T-helper 17 cell (primary cell): ENCODE measurements around the gene ZFPM1. TPM values are rescaled to one million over a fixed set of nuclear protein-coding genes. Genes with fewer than 3 reads are reported as not detected.
A peak's percentile ranks its signal among the peaks of the same experiment; 100 is the strongest.
"Not testable (repeated sequence)": the region's sequence is repeated elsewhere in the genome, so short reads cannot be mapped to it uniquely, and the experiment has no call there.

Source experiments
- ATAC-seq: fragments of 150-1000 bp; cut with Tn5 transposase; 2 replicates; pipeline ENCODE4 v1.10.0; 2021; ENCODE audit warnings: mild to moderate bottlenecking, moderate library complexity
- DNase-seq, 3 donors: peaks; one replicate each; pipeline versions ENCODE4 v3.0.0 to v3.0.0-alpha.2; 2020 to 2021
- H3K9me3 ChIP-seq: one replicate; pipeline ENCODE4 v1.7.0; 2013; ENCODE audit warnings: low read length, mild to moderate bottlenecking; ENCODE audit not compliant: control insufficient read depth, poor library complexity, severe bottlenecking
- H3K27ac Mint-ChIP-seq: one replicate; pipeline ENCODE4 v1.8.0; 2022; ENCODE audit warnings: mild to moderate bottlenecking, moderate library complexity, mixed read lengths
- H3K27me3 Mint-ChIP-seq: one replicate; pipeline ENCODE4 v1.8.0; 2022; ENCODE audit warnings: mixed read lengths
- H3K36me3 Mint-ChIP-seq: one replicate; pipeline ENCODE4 v1.8.0; 2022; ENCODE audit warnings: low read depth, mixed read lengths
- H3K4me1 Mint-ChIP-seq: one replicate; pipeline ENCODE4 v1.8.0; 2022; ENCODE audit warnings: mild to moderate bottlenecking, mixed read lengths
- H3K4me3 Mint-ChIP-seq: one replicate; pipeline ENCODE4 v1.8.0; 2022; ENCODE audit warnings: mild to moderate bottlenecking, moderate library complexity, mixed read lengths
- total RNA-seq, 4 donors: library from RNA in 2 of 4; stranded (reverse) in 2 of 4; gene quantifications; one replicate each; pipeline ENCODE4 v1.2.3 and lab custom pipeline; 2022 to 2026

The ZFPM1 gene
- total RNA-seq, 2 donors from 2014 or later: 24.6 to 29.4 TPM

DNA sequence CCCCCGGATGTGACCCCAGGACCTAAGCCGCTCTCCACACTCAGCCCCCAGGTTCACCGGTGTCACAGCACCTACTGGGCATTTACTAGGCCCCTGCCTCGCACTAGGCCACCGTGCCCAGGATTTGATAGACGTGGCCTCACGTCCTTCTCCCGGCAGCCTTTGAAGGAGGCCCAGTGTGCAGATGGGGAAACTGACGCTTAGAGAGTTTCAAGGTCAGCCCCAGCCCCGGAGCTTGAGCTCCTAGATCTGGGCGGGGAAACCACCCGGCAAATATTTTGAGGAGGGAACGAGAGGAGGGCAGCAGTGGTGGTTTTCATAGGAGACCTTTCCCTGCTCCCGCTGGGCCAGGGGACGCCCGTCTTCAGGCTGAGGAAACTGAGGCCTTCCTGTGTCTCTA is 10.3 kb downstream of the ZFPM1 start:
- peak overlapping the region; percentile 45 for H3K27ac Mint-ChIP-seq
- H3K4me3 Mint-ChIP-seq: no peak overlapping the region
- no peak for DNase-seq

GRCh38 chr16:88464447-88465318 is 11.6 kb downstream of the ZFPM1 start:
- no peak for DNase-seq
- Mint-ChIP-seq H3K27me3 (no peaks in the 10 kb centered on the region), H3K36me3 (no peaks in the 10 kb centered on the region), H3K27ac (peak overlapping the region; percentile 45), H3K4me1 (peaks cover 36% of the 10 kb centered on the region), H3K4me3 (peak overlapping the region; percentile 36)
- ATAC-seq: no peak
- no peaks in the 10 kb centered on the region for H3K9me3 ChIP-seq

More for the DNA sequence above, 10.3 kb downstream of the ZFPM1 start:
- ATAC-seq: no peak
- no peaks in the 10 kb centered on the region for H3K36me3 Mint-ChIP-seq
- peaks cover 28% of the 10 kb centered on the region for H3K4me1 Mint-ChIP-seq
- H3K27me3 Mint-ChIP-seq: no peaks in the 10 kb centered on the region
- H3K9me3 ChIP-seq: no peaks in the 10 kb centered on the region

DNA sequence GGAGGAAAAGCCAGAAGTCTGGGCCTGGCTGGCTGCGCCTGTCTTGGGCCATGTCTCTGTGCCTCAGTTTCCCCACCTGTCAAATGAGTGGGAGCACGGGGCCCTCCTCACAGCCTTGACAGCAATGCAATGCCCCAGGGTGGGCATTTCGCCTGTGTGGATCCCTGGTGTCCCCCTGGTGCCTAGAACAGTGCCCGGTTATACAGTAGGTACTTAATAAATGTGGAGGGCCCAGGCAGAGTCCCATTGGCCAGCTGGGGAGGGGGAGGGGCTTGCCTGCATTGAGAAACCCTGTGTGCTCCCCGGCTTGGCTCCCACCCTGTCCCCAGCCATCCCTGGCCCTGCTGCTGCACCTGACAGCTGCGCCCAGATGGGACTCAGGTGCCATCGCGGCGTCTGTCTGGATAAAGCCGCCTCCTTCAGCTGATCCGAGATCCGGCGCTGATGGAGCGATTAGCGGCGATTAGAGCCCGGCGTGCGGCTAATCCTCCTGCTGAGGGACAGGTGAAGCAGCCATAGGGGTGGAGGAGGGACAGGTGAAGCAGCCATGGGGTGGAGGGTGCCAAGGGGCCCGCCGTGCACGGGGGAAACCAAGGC is 12.4 kb downstream of the ZFPM1 start:
- H3K9me3 ChIP-seq: no peaks in the 10 kb centered on the region
- DNase-seq (no peak), ATAC-seq (no peak)
- H3K4me1 Mint-ChIP-seq: peaks cover 38% of the 10 kb centered on the region
- H3K36me3 Mint-ChIP-seq: no peaks in the 10 kb centered on the region
- peak overlapping the region; percentile 68 for H3K27ac Mint-ChIP-seq
- no peaks in the 10 kb centered on the region for H3K27me3 Mint-ChIP-seq
- peak overlapping the region; percentile 36 for H3K4me3 Mint-ChIP-seq

DNA sequence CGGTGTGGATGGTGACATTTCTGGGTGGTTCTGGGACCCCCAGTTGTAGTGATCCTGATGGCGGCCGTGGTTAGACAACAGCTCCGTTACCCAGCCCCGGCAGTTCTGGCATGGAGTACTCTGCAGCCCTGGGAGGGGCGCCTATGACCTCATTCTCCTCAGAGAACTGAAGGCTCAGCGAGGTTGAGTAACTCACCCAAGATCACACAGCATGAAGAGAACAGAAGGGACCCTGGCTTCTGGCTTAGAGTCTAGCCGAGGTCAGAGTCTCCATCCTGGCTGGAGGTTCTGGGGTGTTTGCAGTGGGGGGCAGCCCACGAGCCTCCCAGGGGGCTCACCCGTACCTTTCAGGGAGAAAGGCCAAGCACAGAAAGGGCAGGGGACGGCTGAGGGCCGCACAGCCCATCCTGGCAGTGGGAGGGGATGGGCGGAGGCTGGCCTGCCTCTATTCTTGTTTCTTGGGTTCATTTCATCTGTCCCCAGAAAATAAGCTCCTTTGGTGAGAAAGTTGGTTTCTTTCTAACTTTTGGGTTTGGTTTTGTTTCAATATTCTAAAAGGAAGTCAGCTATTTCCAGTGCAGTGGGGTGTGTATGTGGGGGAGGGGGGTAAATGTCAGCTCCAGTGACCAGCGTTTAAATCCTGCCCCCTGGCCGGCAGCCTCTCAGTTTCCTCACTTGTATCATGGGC is 13.2 kb downstream of the ZFPM1 start:
- ATAC-seq (no peak), DNase-seq (no peak)
- peak overlapping the region; percentile 68 for H3K27ac Mint-ChIP-seq
- H3K4me3 Mint-ChIP-seq: peak overlapping the region; percentile 28
- peaks cover 42% of the 10 kb centered on the region for H3K4me1 Mint-ChIP-seq
- H3K9me3 ChIP-seq: no peaks in the 10 kb centered on the region
- H3K36me3 Mint-ChIP-seq: no peaks in the 10 kb centered on the region
- H3K27me3 Mint-ChIP-seq: no peaks in the 10 kb centered on the region

DNA sequence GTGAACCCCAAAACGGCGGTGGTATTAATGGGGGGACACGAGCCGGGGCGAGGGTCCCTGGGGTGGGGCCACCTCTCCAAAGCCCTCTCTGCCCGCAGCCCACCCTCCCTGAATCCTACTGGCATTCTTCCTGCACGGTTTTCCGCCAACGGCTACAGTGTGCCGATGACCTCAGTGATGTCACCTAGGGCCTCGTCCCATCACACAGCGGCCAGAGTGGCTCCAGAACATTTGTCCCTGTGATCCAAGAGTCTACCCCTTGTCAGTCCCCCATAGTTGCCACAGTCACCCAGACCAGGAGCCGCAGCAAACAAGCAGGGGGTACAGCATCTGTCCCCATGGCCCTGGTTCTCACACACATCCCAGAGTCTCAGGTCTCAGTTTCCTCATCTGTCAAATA is 13.9 kb downstream of the ZFPM1 start:
- Mint-ChIP-seq H3K27ac (peak overlapping the region; percentile 68), H3K36me3 (no peaks in the 10 kb centered on the region), H3K4me3 (no peak overlapping the region), H3K27me3 (no peaks in the 10 kb centered on the region), H3K4me1 (peaks cover 42% of the 10 kb centered on the region)
- DNase-seq: no peak
- H3K9me3 ChIP-seq: no peaks in the 10 kb centered on the region
- no peak for ATAC-seq

DNA sequence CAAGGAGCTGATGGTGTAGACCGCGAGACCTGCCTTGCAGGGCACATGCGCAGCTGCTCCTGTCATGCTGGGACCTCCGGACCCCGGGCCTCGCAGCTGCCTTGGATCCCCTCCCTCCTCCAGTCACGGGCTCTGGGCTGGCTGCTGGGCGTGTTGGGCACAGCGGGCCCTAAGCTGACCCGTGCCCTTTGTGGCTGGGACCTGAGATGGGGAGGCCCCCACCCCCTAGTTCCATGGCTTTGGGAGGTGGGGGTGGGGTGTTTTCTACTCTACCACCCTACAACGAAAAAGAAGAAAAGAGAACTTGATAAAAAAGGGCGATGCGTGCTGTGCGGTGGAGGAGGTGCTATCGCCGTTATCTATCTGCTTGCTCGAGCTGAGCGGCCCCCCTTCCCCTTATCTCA is 14.5 kb downstream of the ZFPM1 start:
- Mint-ChIP-seq H3K36me3 (no peaks in the 10 kb centered on the region), H3K27me3 (no peaks in the 10 kb centered on the region), H3K27ac (no peak overlapping the region), H3K4me1 (peaks cover 42% of the 10 kb centered on the region), H3K4me3 (no peak overlapping the region)
- DNase-seq (no peak), ATAC-seq (no peak)
- no peaks in the 10 kb centered on the region for H3K9me3 ChIP-seq

GRCh38 chr16:88468275-88469129 is 15.4 kb downstream of the ZFPM1 start:
- H3K27ac Mint-ChIP-seq: peak overlapping the region; percentile 87
- H3K9me3 ChIP-seq: no peaks in the 10 kb centered on the region
- no peak overlapping the region for H3K4me3 Mint-ChIP-seq
- ATAC-seq (peak; percentile 47), DNase-seq (no peak)
- H3K27me3 Mint-ChIP-seq: no peaks in the 10 kb centered on the region
- H3K4me1 Mint-ChIP-seq: peaks cover 39% of the 10 kb centered on the region
- no peaks in the 10 kb centered on the region for H3K36me3 Mint-ChIP-seq

DNA sequence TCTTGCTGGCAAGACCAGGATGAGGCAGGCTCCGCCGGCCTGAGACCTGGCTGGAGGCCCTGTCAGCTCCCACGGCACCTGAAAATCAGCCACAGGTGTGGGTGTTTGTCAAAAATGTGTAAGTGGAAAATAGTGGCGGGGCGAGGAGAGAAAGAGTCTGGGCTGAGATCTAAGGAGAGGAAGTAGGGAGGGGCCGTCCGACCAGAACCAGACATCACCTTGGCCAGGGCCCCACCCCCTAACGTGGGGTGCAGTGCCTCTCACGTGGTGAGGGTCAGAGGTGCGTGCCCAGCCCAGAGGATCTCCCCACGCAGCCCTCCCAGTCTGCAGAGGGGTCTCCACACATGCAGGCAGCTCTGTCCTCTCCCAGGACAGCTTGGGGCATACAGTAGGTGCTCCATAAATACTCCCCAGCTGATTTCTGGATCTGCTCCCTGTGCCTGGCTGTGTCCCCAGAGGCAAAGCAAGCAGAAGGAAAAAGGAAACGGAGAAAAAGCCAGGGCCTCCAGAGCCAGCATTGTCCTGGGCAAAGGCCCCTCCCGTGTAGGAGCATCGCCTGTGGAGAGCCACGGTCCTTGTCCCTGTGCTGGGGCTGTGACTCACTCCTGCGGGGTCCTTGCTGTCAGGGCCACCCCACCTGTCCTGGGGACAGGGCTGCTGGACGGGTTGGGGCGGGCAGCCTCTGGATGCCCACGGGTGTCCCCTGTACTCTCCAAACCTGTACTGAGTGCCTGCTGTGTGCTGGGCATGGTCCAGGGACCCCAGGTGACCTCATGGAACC is 16.7 kb downstream of the ZFPM1 start:
- H3K4me3 Mint-ChIP-seq: peak overlapping the region; percentile 77
- H3K9me3 ChIP-seq: no peaks in the 10 kb centered on the region
- peak overlapping the region; percentile 87 for H3K27ac Mint-ChIP-seq
- H3K36me3 Mint-ChIP-seq: no peaks in the 10 kb centered on the region
- ATAC-seq (peak; percentile 60), DNase-seq (no peak)
- peaks cover 35% of the 10 kb centered on the region for H3K4me1 Mint-ChIP-seq
- H3K27me3 Mint-ChIP-seq: no peaks in the 10 kb centered on the region

DNA sequence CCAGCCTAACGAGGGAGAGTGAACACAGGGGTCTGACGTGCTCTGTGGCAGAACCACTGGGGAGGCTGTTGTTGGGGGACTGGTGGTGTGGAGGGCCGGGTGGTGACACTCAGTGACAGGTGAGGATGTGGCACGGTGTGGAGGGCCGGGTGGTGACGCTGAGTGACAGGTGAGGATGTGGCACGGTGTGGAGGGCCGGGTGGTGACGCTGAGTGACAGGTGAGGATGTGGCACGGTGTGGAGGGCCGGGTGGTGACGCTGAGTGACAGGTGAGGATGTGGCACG is 17.3 kb downstream of the ZFPM1 start:
- not testable (repeated sequence) for H3K27me3 Mint-ChIP-seq, H3K36me3 Mint-ChIP-seq, DNase-seq, H3K9me3 ChIP-seq
- Mint-ChIP-seq H3K27ac (peak overlapping the region; percentile 87), H3K4me1 (peaks cover 35% of the 10 kb centered on the region), H3K4me3 (peak overlapping the region; percentile 60)
- ATAC-seq: peak; percentile 25

DNA sequence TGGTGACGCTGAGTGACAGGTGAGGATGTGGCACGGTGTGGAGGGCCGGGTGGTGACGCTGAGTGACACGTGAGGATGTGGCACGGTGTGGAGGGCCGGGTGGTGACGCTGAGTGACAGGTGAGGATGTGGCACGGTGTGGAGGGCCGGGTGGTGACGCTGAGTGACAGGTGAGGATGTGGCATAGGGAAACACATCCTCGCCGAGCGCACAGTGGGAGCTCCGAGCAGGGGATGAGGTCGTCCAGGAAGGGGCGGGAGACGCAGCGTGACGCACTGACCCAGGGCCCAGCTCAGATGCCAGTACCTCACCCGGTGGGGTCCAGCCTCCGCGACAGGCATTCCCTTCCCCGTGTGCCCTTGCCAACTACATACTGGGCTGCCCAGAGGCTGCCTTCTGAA is 17.6 kb downstream of the ZFPM1 start:
- peaks cover 35% of the 10 kb centered on the region for H3K4me1 Mint-ChIP-seq
- peak; percentile 46 for ATAC-seq
- not testable (repeated sequence) for H3K9me3 ChIP-seq, H3K36me3 Mint-ChIP-seq, DNase-seq, H3K27me3 Mint-ChIP-seq
- H3K4me3 Mint-ChIP-seq: peak overlapping the region; percentile 49
- H3K27ac Mint-ChIP-seq: peak overlapping the region; percentile 3

DNA sequence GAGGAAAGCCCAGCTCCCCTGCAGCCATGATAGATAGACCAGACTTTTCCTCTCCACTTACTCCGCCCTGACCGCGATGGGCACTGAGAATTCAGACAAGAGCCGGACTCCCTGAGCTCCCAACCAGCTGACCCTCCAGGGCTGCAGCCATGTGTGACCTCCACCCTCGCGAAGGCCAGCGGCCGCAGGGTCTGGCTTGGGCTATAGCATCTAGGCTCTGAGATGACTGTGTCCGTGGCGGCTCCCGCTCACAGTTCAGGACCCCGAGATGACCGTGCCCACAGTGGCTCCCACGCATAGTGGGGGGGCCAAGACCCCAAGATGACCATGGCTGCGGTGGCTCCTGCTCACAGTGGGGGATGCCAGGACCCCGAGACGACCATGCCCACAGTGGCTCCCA is 18.0 kb downstream of the ZFPM1 start:
- Mint-ChIP-seq H3K27ac (peak overlapping the region; percentile 3), H3K27me3 (no peaks in the 10 kb centered on the region)

DNA sequence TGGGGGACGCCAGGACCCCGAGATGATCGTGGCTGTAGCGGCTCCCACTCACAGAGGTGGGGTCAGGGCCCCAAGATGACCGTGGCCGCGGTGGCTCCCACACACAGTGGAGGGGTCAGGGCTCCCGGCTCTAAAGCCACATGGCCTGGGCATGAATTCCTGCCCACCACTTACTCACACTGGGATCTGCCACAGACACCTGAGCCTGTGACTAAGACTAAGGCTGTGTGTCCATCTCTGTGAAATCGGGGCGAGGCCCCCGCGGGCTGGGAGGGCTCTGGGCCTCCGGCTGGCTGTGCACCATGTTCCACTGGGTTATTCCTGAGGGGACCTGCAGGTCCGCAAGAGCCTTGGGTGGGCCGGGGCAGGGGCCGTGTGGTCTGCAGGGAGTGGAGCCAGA is 18.5 kb downstream of the ZFPM1 start:
- H3K9me3 ChIP-seq: no peaks in the 10 kb centered on the region
- H3K27ac Mint-ChIP-seq: peak overlapping the region; percentile 16
- H3K4me1 Mint-ChIP-seq: peaks cover 29% of the 10 kb centered on the region
- H3K4me3 Mint-ChIP-seq: no peak overlapping the region
- H3K36me3 Mint-ChIP-seq: no peaks in the 10 kb centered on the region
- no peaks in the 10 kb centered on the region for H3K27me3 Mint-ChIP-seq
- no peak for ATAC-seq
- DNase-seq: no peak

More for the DNA sequence above, 18.0 kb downstream of the ZFPM1 start:
- Mint-ChIP-seq H3K4me3 (peak overlapping the region; percentile 49), H3K4me1 (peaks cover 32% of the 10 kb centered on the region), H3K36me3 (no peaks in the 10 kb centered on the region)
- H3K9me3 ChIP-seq: no peaks in the 10 kb centered on the region
- no peak for DNase-seq
- no peak for ATAC-seq
